Thoracic aorta (tissue), 2 donors: ENCODE results near the gene NAALADL2. TPM values are rescaled to one million over a fixed set of nuclear protein-coding genes. Genes with fewer than 3 reads are reported as not detected.
"Not testable (repeated sequence)": the region's sequence is repeated elsewhere in the genome, so short reads cannot be mapped to it uniquely, and the experiment has no call there.

Experiments used
- ATAC-seq: fragments of 150-250 bp; one replicate; pipeline ENCODE4 v1.8.0; 2017; ENCODE audit warnings: low read depth; ENCODE audit not compliant: insufficient number of reproducible peaks, low FRiP score
- DNase-seq: peaks from one replicate; pipeline ENCODE4 v3.0.0-alpha.2; 2020; ENCODE audit warnings: low spot score
- H3K27ac ChIP-seq, 2 donors: fragments of 200-600 bp; sonication (generic); 1 replicate in 1 of 2; 2 replicates in 1 of 2; pipeline ENCODE4 v1.5.1; 2016; ENCODE audit warnings: mild to moderate bottlenecking in 2 of 2, moderate library complexity in 2 of 2
- H3K27me3 ChIP-seq: fragments of 200-600 bp; sonication (generic); replicated peaks from 2 replicates; pipeline ENCODE4 v1.6.0; 2016; ENCODE audit warnings: mild to moderate bottlenecking; ENCODE audit not compliant: insufficient read depth
- H3K36me3 ChIP-seq: fragments of 200-600 bp; sonication (generic); one replicate; pipeline ENCODE4 v1.5.1; 2016
- H3K4me1 ChIP-seq, 2 donors: fragments of 200-600 bp; sonication (generic); 1 replicate in 1 of 2; 2 replicates in 1 of 2; pipeline versions ENCODE4 v1.5.1 to v1.6.0; 2016; ENCODE audit warnings: low read depth in 2 of 2, mild to moderate bottlenecking in 1 of 2; ENCODE audit not compliant: control insufficient read depth in 1 of 2
- H3K4me3 ChIP-seq: fragments of 200-600 bp; sonication (generic); 2 replicates; pipeline ENCODE4 v1.5.1; 2016; ENCODE audit warnings: mild to moderate bottlenecking
- H3K9me3 ChIP-seq: fragments of 200-600 bp; sonication (generic); 2 replicates; pipeline ENCODE4 v1.5.1; 2016
- CTCF ChIP-seq: fragments of 200-600 bp; sonication (generic); IDR thresholded peaks from one replicate; pipeline ENCODE4 v1.5.1; 2019; ENCODE audit warnings: antibody characterized with exemption
- total RNA-seq, 2 donors: library from RNA; depleted of rRNA; stranded (reverse); fragments of >200 nt; gene quantifications; one replicate each; pipeline versions ENCODE4 v1.1.0 to v1.2.3, GENCODE V29; 2016

Gene NAALADL2
- total RNA-seq, 2 donors from 2014 or later = 12.9 to 21.0 TPM

GRCh38 chr3:175777965-175778364 lies 918.8 kb downstream of the NAALADL2 start:
- Histone ChIP-seq H3K27me3 (no peaks in the 10 kb centered on the region), H3K9me3 (no peaks in the 10 kb centered on the region), H3K4me1 (no peaks in the 10 kb centered on the region), H3K4me3 (no peak overlapping the region), H3K36me3 (no peaks in the 10 kb centered on the region), H3K27ac (no peak overlapping the region)
- DNase-seq (no peak), ATAC-seq (no peak)
- no peak for TF ChIP-seq CTCF

GRCh38 chr3:175778994-175779393 lies 919.9 kb downstream of the NAALADL2 start:
- no peak for TF ChIP-seq CTCF
- ATAC-seq (no peak), DNase-seq (no peak)
- H3K4me3 ChIP-seq = no peak overlapping the region
- no peaks in the 10 kb centered on the region for H3K9me3 ChIP-seq
- H3K4me1 ChIP-seq = no peaks in the 10 kb centered on the region
- no peaks in the 10 kb centered on the region for H3K36me3 ChIP-seq
- H3K27ac ChIP-seq = no peak overlapping the region
- no peaks in the 10 kb centered on the region for H3K27me3 ChIP-seq

- H3K27ac ChIP-seq, H3K4me3 ChIP-seq, ATAC-seq, H3K36me3 ChIP-seq, H3K4me1 ChIP-seq, H3K27me3 ChIP-seq, DNase-seq, H3K9me3 ChIP-seq: not testable (repeated sequence)
These were observed 928.0 kb downstream of the NAALADL2 start for GRCh38 chr3:175787109-175787508.

GRCh38 chr3:175792245-175792644 lies 933.1 kb downstream of the NAALADL2 start:
- Histone ChIP-seq H3K27me3 (no peaks in the 10 kb centered on the region), H3K36me3 (no peaks in the 10 kb centered on the region), H3K27ac (no peak overlapping the region), H3K9me3 (no peaks in the 10 kb centered on the region), H3K4me3 (no peak overlapping the region), H3K4me1 (no peaks in the 10 kb centered on the region)
- DNase-seq (no peak), ATAC-seq (no peak)
- TF ChIP-seq CTCF = no peak

- ATAC-seq = no peak
- DNase-seq = no peak
- no peak for TF ChIP-seq CTCF
- no peak overlapping the region for H3K4me3 ChIP-seq
- H3K9me3 ChIP-seq = no peaks in the 10 kb centered on the region
- no peak overlapping the region for H3K27ac ChIP-seq
- no peaks in the 10 kb centered on the region for H3K27me3 ChIP-seq
- no peaks in the 10 kb centered on the region for H3K36me3 ChIP-seq
- no peaks in the 10 kb centered on the region for H3K4me1 ChIP-seq
These were observed 939.2 kb downstream of the NAALADL2 start for GRCh38 chr3:175798326-175798725.

- ATAC-seq (no peak), DNase-seq (no peak)
- no peak for TF ChIP-seq CTCF
- Histone ChIP-seq H3K9me3 (no peaks in the 10 kb centered on the region), H3K4me1 (peaks cover 0 to 5% of the 10 kb centered on the region in 2 donors), H3K4me3 (no peak overlapping the region), H3K36me3 (no peaks in the 10 kb centered on the region), H3K27me3 (no peaks in the 10 kb centered on the region), H3K27ac (no peak overlapping the region)
These were observed 946.7 kb downstream of the NAALADL2 start for GRCh38 chr3:175805825-175806224.
